Astrocyte of the hippocampus (primary cell): ENCODE measurements around the gene INSIG1.

Source experiments
- DNase-seq: peaks from one replicate; pipeline ENCODE4 v3.0.0; 2011; ENCODE audit warnings: low read depth, low spot score

Gene INSIG1

DNA sequence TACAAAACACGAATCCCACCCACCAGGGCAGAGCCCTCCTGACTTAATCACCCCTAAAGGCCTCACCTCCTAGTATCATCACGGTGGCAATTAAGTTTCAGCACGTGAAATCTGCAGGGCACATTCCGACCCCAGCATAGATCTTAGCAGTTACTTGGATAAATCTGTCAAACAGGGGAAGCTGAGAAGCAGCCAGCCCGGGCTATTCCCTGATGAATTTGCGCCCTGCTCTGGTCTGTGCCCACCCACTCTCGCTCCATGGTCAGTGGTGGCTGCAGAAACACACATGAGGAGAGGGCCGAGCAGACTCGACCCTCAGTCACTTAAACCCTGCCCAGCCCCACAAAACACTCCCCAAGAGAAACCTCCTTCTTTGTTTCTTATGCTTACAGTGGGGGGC is 28.7 kb downstream of the INSIG1 start:
- DNase-seq: no peak

- DNase-seq: no peak
These were observed 30.1 kb downstream of the INSIG1 start for GRCh38 chr7:155327590-155328320.

DNA sequence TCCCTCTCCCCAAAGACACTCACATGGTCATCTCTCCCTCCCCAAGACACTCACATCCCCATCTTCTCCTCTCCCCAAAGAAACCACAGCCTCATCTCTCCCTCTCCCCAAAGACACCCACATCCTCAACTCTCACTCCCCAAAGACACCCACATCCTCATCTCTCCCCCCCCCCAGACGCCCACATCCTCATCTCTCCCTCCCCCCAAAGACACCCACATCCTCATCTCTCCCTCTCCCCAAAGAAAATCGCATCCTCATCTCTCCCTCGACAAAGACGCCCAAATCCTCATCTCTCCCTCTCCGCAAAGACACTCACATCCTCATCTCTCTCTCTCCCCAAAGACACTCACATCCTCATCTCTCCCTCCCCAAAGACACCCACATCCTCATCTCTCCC is 31.5 kb downstream of the INSIG1 start:
- no peak for DNase-seq

DNA sequence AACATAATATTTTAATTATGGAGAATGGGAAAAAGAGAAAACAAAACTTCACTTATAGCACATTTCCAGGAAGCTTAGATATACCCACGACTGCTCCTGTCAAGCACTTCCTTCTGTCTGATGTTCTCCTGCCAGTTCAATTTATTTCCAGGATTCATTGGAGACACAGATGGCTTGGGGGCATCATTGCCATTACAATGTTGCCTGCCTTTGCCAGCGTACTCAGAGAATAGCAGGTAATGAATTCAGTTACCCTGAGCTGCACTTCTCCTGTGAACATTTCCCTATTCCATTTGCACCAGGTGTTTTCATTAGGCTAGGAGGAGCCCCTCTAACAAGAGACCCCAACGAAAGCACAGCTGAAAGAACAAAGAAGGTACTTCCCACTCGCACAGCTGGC is 33.7 kb downstream of the INSIG1 start:
- no peak for DNase-seq

- DNase-seq: no peak
These were observed 35.9 kb downstream of the INSIG1 start for GRCh38 chr7:155333346-155334234.

GRCh38 chr7:155336812-155337602 is 39.3 kb downstream of the INSIG1 start:
- no peak for DNase-seq

GRCh38 chr7:155337946-155338631 is 40.4 kb downstream of the INSIG1 start:
- no peak for DNase-seq

GRCh38 chr7:155338632-155339320 is 41.1 kb downstream of the INSIG1 start:
- DNase-seq: no peak

DNA sequence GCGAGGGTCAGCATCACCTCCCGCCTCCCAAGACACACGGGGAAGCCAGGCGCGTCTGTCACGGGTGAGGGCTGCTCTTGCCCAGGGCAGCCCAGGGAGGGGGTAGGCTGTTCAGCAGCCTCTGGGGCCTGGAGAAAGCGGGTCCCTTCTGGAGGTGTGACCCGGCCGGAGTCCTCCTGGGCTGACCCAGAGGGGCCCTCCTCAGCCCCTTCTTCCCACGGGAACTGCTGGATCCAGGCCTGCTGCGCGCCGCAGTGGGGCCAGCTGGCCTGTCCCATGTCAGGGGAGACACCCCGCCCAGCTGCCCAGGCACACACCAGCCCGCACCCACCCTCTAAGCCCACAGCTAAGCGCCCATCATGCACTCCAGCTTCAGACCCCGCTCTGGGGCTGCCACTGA is 41.8 kb downstream of the INSIG1 start:
- no peak for DNase-seq

DNA sequence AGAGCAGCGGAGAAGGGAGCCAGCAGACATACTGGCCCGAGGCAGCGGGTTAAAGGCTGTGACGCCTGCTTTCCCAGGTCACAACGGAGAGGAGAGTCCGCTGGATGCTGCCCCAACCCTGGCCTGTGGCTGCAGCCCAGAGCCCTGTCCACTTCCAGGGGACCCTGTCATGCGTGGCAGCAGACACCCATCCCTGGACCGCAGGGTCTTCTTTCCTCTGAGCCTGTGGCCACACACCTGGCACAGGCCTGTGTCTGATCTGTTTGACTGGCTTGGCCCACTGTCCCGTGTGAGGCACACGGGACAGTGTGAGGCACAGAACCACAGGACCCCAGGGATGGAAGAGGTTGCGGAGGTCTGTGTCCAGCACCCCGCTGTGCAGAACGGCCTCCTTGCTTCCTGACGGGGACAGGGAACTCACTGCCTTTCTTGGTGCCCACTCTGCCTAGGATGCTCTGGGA is 42.4 kb downstream of the INSIG1 start:
- no peak for DNase-seq

DNA sequence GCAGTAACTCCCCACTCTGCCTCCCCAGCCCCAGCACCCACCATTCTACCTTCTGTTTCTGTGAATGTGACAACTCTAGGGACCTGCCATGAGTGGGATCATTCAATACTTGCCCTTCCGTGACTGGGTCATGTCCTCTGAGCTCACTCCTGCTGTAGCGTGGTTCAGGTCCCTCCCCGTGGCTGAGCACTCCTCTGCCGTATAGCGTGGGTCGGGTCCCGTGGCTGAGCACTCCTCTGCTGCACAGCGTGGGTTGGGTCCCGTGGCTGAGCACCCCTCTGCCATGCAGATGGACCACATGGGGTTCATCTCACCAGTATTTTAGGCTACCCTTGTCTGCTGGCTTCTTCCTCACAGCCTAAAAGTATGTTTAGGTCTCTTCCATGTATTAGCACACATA is 43.0 kb downstream of the INSIG1 start:
- DNase-seq: no peak

- no peak for DNase-seq
These were observed 43.8 kb downstream of the INSIG1 start for GRCh38 chr7:155341463-155341983.

GRCh38 chr7:155342313-155342712 is 44.6 kb downstream of the INSIG1 start:
- no peak for DNase-seq

GRCh38 chr7:155343150-155343549 is 45.5 kb downstream of the INSIG1 start:
- DNase-seq: no peak

- DNase-seq: no peak
These were observed 46.0 kb downstream of the INSIG1 start for GRCh38 chr7:155343661-155344121.

DNA sequence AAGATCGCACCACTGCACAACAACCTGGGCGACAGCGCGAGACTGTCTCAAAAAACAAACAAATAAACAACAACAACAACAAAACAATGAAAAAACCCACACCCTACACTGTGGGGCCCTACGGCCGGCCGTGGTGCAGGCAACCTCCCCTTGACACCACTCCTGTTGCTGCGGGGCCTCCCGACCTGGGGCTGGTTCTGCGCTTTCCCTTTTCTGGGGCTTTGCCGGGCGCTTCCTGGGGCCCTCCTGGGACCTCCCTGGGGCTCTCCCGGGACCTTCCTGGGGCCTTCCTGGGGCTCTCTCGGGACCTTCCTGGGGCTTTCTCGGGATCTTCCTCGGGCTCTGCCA is 46.6 kb downstream of the INSIG1 start:
- no peak for DNase-seq

- peak; percentile 86 for DNase-seq
These were observed 47.1 kb downstream of the INSIG1 start for GRCh38 chr7:155344618-155345433.

DNA sequence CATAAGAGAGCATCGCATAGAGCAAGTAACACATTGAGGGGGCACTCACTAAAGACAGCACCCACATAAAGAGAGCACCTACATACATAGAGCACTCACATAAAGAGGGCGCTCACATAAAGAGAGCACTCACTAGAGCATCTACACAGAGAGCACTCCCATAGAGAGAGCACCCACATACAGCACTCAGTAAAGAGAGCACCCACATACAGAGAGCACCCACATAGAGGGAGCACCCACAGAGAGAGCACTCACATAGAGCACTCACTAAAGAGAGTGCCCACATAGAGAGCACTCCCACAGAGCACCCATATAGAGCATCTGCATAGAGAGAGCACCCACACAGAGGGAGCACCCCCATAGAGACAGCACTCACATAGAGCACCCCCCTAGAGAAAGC is 47.8 kb downstream of the INSIG1 start:
- DNase-seq: no peak

GRCh38 chr7:155346285-155346684 is 48.6 kb downstream of the INSIG1 start:
- no peak for DNase-seq

GRCh38 chr7:155348806-155349205 is 51.1 kb downstream of the INSIG1 start:
- DNase-seq: no peak
